GM21825 (cell line): ENCODE results near the gene PLAGL2.

Experiments
- ATAC-seq: cut with Tn5 transposase; IDR thresholded peaks from one replicate; pipeline ENCODE4 v1.9.1; 2021; ENCODE audit warnings: mild to moderate bottlenecking, moderate library complexity; ENCODE audit not compliant: unreplicated experiment

PLAGL2 gene

DNA sequence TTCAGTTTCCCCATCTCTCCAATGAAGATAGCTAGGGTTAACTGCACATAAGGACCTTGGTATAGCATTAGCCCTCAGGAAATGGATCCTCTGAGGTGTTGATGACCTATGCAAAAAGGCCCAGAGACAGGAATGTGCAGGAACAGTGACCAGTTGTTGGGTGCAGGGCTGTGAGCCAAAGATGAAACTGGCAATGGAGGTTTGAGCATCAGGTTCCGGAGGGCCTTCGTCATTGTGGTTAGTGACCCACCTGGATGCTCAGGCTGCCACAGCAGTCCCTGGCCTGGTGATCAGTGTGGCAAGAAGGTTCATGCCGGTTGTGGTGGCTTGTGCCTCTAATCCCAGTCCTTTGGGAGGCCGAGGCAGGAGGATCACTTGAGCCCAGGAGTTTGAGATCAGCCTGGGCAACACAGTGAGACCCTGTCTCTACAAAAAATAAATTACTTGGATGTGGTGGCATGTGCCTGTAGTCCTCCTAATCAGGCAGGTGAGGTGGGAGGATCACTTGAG, 54.3 kb downstream of the PLAGL2 start:
- no peak for ATAC-seq

- no peak for ATAC-seq
Measured at GRCh38 chr20:32152421-32153155, 55.0 kb downstream of the PLAGL2 start.

DNA sequence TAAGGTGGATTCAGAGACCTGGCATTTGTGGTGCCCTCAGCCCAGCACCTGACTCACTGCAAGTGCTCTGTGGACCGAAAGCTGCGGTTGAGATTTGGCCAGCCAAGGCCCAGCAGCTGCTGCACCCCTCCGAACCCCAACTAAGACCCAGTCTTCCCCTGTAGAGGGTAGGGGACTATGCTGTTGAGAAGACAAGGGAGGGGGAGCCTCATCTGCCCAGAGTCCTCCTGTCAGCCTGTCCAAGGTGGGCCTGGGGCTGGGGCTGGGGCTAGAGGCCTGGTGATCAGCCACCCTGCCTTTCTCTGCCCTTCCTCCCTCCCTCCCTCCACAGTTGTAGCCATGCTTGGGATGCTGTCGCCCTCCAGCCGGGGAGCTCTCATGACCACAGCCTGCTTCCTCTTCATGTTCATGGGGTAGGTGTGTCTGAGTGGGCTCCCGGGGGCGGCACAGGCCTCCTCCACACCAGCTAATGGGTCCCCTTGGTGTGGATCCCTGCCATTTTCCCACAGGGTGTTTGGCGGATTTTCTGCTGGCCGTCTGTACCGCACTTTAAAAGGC, 57.2 kb downstream of the PLAGL2 start:
- ATAC-seq: no peak

DNA sequence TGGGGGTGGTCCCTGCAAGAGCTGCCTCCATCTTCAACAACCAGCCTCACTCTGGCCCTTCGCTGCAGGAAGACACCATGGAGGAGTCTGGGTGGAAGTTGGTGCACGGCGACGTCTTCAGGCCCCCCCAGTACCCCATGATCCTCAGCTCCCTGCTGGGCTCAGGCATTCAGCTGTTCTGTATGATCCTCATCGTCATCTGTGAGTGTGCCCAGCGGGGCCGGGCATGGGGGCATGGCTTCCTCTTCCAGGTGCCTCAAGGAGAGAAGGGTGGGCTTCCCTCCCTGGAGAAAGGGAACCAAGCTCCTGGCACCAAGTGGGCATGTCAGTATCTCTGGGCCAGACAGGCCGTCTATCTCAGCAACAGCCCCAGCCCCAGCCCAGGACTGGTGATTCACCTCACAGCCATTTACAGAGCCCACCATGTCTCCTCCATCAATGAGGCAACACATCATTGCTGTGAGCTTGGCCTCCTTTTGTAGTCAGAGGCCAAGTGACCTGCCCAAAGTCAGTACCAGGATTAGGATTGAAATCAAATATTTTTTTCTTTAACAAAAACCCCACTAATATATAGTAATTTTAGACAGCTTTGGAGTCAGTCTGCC, 57.9 kb downstream of the PLAGL2 start:
- no peak for ATAC-seq

- no peak for ATAC-seq
Measured at GRCh38 chr20:32144898-32145662, 62.5 kb downstream of the PLAGL2 start.

DNA sequence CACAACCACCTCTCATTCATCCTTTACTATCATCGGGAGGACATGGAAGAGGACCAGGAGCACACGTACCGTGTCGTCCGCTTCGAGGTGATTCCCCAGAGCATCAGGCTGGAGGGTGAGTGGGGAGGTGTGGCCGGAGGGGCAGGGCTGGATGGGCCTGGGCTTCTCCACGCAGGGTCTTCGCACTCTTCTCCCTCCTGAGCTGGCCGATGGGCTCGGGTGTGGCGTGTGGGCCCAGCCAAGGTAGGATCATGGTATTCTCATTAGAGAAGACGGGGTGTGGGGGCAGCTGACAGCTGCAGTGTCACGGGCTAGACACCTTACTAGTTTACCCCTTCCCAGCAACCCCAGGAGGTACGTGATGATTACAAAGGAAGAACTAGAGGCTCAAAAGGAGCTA, 64.6 kb downstream of the PLAGL2 start:
- ATAC-seq: no peak
